HEK293 (cell line): ENCODE measurements around the gene OR51V1.

ENCODE experiments used
- CTCF ChIA-PET: fragments of 350-600 bp; formaldehyde crosslinking; extraction: SDS; loops from one replicate; lab custom pipeline; 2021; ENCODE audit warnings: antibody characterized with exemption; lab: Yijun Ruan, JAX
- POLR2A ChIA-PET: fragments of 300-600 bp; formaldehyde crosslinking; extraction: SDS; loops from one replicate; lab custom pipeline; 2020; ENCODE audit warnings: antibody characterized with exemption, inconsistent platforms; lab: Yijun Ruan, JAX
- H3K27ac ChIP-seq: fragments of 200-500 bp; sonication (Bioruptor generic); 2 replicates; pipeline ENCODE4 v1.5.1; 2014; ENCODE audit warnings: low read depth, low read length, control low read depth, inconsistent platforms; ENCODE audit errors: extremely low read depth
- H3K36me3 ChIP-seq, 2 experiments: fragments of 200-500 bp in 1 of 2; sonication (Bioruptor generic) in 1 of 2; 1 replicate in 1 of 2; 2 replicates in 1 of 2; pipeline ENCODE4 v1.5.1; 2014 to 2017; ENCODE audit warnings: inconsistent platforms in 2 of 2, low read length in 2 of 2; ENCODE audit not compliant: control insufficient read depth in 2 of 2, insufficient read depth in 1 of 2
- H3K4me1 ChIP-seq: fragments of 200-500 bp; sonication (Bioruptor generic); 2 replicates; pipeline ENCODE4 v1.5.1; 2014; ENCODE audit warnings: mild to moderate bottlenecking, low read length, inconsistent platforms; ENCODE audit not compliant: control insufficient read depth, insufficient read depth
- H3K4me3 ChIP-seq: 2 replicates; pipeline ENCODE4 v1.5.1; 2011; ENCODE audit warnings: low read depth, mild to moderate bottlenecking, control low read depth, low read length, moderate library complexity
- H3K9me3 ChIP-seq: fragments of 200-500 bp; sonication (Bioruptor generic); 2 replicates; pipeline ENCODE4 v1.5.1; 2014; ENCODE audit warnings: low read depth, low read length, inconsistent platforms; ENCODE audit not compliant: control insufficient read depth, insufficient read depth
- GFI1B ChIP-seq: fragments of 450-650 bp; formaldehyde crosslinking; IDR thresholded peaks from 2 replicates; pipeline ENCODE4 v1.5.1; 2016; ENCODE audit warnings: missing biosample characterization, missing genetic modification characterization
- MYNN ChIP-seq: fragments of 450-650 bp; formaldehyde crosslinking; IDR thresholded peaks from 2 replicates; pipeline ENCODE4 v1.5.1; 2016; ENCODE audit warnings: missing biosample characterization, missing genetic modification characterization, borderline replicate concordance
- PRDM1 ChIP-seq: fragments of 450-650 bp; formaldehyde crosslinking; IDR thresholded peaks from 2 replicates; pipeline ENCODE4; 2016; ENCODE audit warnings: missing biosample characterization, missing genetic modification characterization
- SP7 ChIP-seq: fragments of 450-650 bp; formaldehyde crosslinking; IDR thresholded peaks from 2 replicates; pipeline ENCODE4 v1.5.1; 2016; ENCODE audit warnings: missing biosample characterization, missing genetic modification characterization
- YY2 ChIP-seq: fragments of 450-650 bp; formaldehyde crosslinking; IDR thresholded peaks from 2 replicates; pipeline ENCODE4 v1.5.1; 2016; ENCODE audit warnings: missing biosample characterization, missing genetic modification characterization
- ZBTB20 ChIP-seq: fragments of 450-650 bp; formaldehyde crosslinking; IDR thresholded peaks from 2 replicates; pipeline ENCODE4 v1.5.1; 2016; ENCODE audit warnings: missing biosample characterization, missing genetic modification characterization
- ZFHX2 ChIP-seq: fragments of 450-650 bp; formaldehyde crosslinking; conservative IDR thresholded peaks from 2 replicates; pipeline ENCODE4 v1.5.1; 2016; ENCODE audit warnings: missing biosample characterization, missing genetic modification characterization
- ZNF10 ChIP-seq: fragments of 450-650 bp; formaldehyde crosslinking; IDR thresholded peaks from 2 replicates; pipeline ENCODE4 v1.5.1; 2017; ENCODE audit warnings: missing biosample characterization, missing genetic modification characterization
- ZNF121 ChIP-seq: fragments of 450-650 bp; formaldehyde crosslinking; IDR thresholded peaks from 2 replicates; pipeline ENCODE4 v1.5.1; 2016; ENCODE audit warnings: missing biosample characterization, missing genetic modification characterization
- ZNF132 ChIP-seq: fragments of 450-650 bp; formaldehyde crosslinking; IDR thresholded peaks from 2 replicates; pipeline ENCODE4 v1.5.1; 2017; ENCODE audit warnings: missing biosample characterization, missing genetic modification characterization, borderline replicate concordance
- ZNF140 ChIP-seq: fragments of 450-650 bp; formaldehyde crosslinking; IDR thresholded peaks from 2 replicates; pipeline ENCODE4 v1.5.1; 2016; ENCODE audit warnings: missing biosample characterization, missing genetic modification characterization
- ZNF266 ChIP-seq: fragments of 450-650 bp; formaldehyde crosslinking; IDR thresholded peaks from 2 replicates; pipeline ENCODE4 v1.5.1; 2016; ENCODE audit warnings: missing biosample characterization, missing genetic modification characterization, low read depth
- ZNF324 ChIP-seq: fragments of 450-650 bp; formaldehyde crosslinking; IDR thresholded peaks from 2 replicates; pipeline ENCODE4 v1.5.1; 2016; ENCODE audit warnings: missing biosample characterization, missing genetic modification characterization
- ZNF341 ChIP-seq: fragments of 450-650 bp; formaldehyde crosslinking; IDR thresholded peaks from 2 replicates; pipeline ENCODE4; 2016; ENCODE audit warnings: low read depth, missing biosample characterization, missing genetic modification characterization
- ZNF350 ChIP-seq: fragments of 450-650 bp; formaldehyde crosslinking; IDR thresholded peaks from 2 replicates; pipeline ENCODE4 v1.5.0; 2017; ENCODE audit warnings: missing biosample characterization, mild to moderate bottlenecking, missing genetic modification characterization
- ZNF354C ChIP-seq: fragments of 450-650 bp; formaldehyde crosslinking; IDR thresholded peaks from 2 replicates; pipeline ENCODE4 v1.5.1; 2016; ENCODE audit warnings: missing biosample characterization, missing genetic modification characterization, low read depth, borderline replicate concordance
- ZNF394 ChIP-seq: fragments of 450-650 bp; formaldehyde crosslinking; IDR thresholded peaks from 2 replicates; pipeline ENCODE4 v1.5.1; 2016; ENCODE audit warnings: missing biosample characterization, missing genetic modification characterization, mild to moderate bottlenecking, moderate library complexity, borderline replicate concordance
- ZNF416 ChIP-seq: fragments of 450-650 bp; formaldehyde crosslinking; IDR thresholded peaks from 2 replicates; pipeline ENCODE4 v1.5.1; 2016; ENCODE audit warnings: missing biosample characterization, missing genetic modification characterization
- ZNF544 ChIP-seq: fragments of 450-650 bp; formaldehyde crosslinking; IDR thresholded peaks from 2 replicates; pipeline ENCODE4 v1.5.0; 2017; ENCODE audit warnings: missing biosample characterization, missing genetic modification characterization
- ZNF558 ChIP-seq: fragments of 450-650 bp; formaldehyde crosslinking; IDR thresholded peaks from 2 replicates; pipeline ENCODE4 v1.5.1; 2016; ENCODE audit warnings: missing biosample characterization, missing genetic modification characterization
- ZNF677 ChIP-seq: fragments of 450-650 bp; IDR thresholded peaks from 2 replicates; pipeline ENCODE4 v1.5.0; 2018; ENCODE audit warnings: missing biosample characterization, mild to moderate bottlenecking, missing genetic modification characterization, moderate library complexity
- TF ChIP-seq, protein P1 (sequence below): fragments of 450-650 bp; formaldehyde crosslinking; IDR thresholded peaks from 2 replicates; pipeline ENCODE4 v1.5.1; 2016; ENCODE audit warnings: missing biosample characterization, missing genetic modification characterization
- TF ChIP-seq, protein P2 (sequence below): fragments of 450-650 bp; formaldehyde crosslinking; IDR thresholded peaks from 2 replicates; pipeline ENCODE4 v1.5.1; 2016; ENCODE audit warnings: missing biosample characterization, missing genetic modification characterization
- TF ChIP-seq, protein P3 (sequence below): fragments of 450-650 bp; formaldehyde crosslinking; IDR thresholded peaks from 2 replicates; pipeline ENCODE4 v1.5.1; 2016; ENCODE audit warnings: missing biosample characterization, missing genetic modification characterization
- TF ChIP-seq, protein P4 (sequence below): fragments of 450-650 bp; formaldehyde crosslinking; optimal IDR thresholded peaks from 2 replicates; pipeline ENCODE3; 2016; ENCODE audit warnings: missing biosample characterization, mild to moderate bottlenecking, missing genetic modification characterization
- TF ChIP-seq, protein P5 (sequence below): fragments of 450-650 bp; formaldehyde crosslinking; IDR thresholded peaks from 2 replicates; pipeline ENCODE4 v1.5.1; 2016; ENCODE audit warnings: missing biosample characterization, missing genetic modification characterization
- TF ChIP-seq, protein P6 (sequence below): fragments of 450-650 bp; formaldehyde crosslinking; IDR thresholded peaks from 2 replicates; pipeline ENCODE4 v1.5.1; 2017; ENCODE audit warnings: missing biosample characterization, mild to moderate bottlenecking, missing genetic modification characterization, moderate library complexity

Gene OR51V1

DNA sequence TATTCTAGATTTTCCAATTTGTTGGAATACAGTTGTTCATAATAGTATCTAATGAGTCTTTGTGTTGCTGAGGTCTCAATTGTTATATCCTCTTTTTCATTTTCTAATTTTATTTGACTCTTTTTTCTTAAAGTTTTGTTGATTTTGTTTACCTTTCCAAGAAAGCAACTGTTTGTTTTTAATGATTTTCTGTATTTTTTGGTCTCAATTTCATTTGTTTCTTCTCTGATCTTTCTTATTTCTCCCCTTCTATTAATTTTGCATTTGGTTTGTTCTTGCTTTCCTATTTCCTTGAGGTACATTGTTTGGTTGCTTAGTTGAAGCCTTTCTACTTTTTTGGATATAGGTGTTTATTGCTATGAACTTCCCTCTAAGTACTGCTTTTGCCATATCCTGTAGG, 40.7 kb downstream of the OR51V1 start:
- Histone ChIP-seq H3K36me3 (no peaks in the 10 kb centered on the region), H3K9me3 (no peaks in the 10 kb centered on the region), H3K27ac (no peak overlapping the region), H3K4me3 (no peak overlapping the region), H3K4me1 (no peaks in the 10 kb centered on the region)
- ChIA-PET CTCF (no interaction called here), POLR2A (no interaction called here)
- TF ChIP-seq SP7: no peak
- no peak for TF ChIP-seq ZFHX2 (tag by site-specific recombination)
- TF ChIP-seq, protein P1, sequence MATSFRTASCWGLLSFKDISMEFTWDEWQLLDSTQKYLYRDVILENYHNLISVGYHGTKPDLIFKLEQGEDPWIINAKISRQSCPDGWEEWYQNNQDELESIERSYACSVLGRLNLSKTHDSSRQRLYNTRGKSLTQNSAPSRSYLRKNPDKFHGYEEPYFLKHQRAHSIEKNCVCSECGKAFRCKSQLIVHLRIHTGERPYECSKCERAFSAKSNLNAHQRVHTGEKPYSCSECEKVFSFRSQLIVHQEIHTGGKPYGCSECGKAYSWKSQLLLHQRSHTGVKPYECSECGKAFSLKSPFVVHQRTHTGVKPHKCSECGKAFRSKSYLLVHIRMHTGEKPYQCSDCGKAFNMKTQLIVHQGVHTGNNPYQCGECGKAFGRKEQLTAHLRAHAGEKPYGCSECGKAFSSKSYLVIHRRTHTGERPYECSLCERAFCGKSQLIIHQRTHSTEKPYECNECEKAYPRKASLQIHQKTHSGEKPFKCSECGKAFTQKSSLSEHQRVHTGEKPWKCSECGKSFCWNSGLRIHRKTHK (tag by site-specific recombination): no peak
- TF ChIP-seq YY2: no peak
- no peak for TF ChIP-seq ZNF121
- TF ChIP-seq ZNF394: no peak
- no peak for TF ChIP-seq PRDM1 (tag by site-specific recombination)
- TF ChIP-seq, protein P2, sequence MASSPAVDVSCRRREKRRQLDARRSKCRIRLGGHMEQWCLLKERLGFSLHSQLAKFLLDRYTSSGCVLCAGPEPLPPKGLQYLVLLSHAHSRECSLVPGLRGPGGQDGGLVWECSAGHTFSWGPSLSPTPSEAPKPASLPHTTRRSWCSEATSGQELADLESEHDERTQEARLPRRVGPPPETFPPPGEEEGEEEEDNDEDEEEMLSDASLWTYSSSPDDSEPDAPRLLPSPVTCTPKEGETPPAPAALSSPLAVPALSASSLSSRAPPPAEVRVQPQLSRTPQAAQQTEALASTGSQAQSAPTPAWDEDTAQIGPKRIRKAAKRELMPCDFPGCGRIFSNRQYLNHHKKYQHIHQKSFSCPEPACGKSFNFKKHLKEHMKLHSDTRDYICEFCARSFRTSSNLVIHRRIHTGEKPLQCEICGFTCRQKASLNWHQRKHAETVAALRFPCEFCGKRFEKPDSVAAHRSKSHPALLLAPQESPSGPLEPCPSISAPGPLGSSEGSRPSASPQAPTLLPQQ (tag by site-specific recombination): no peak
- no peak for TF ChIP-seq ZNF558 (tag by site-specific recombination)
- TF ChIP-seq, protein P3, sequence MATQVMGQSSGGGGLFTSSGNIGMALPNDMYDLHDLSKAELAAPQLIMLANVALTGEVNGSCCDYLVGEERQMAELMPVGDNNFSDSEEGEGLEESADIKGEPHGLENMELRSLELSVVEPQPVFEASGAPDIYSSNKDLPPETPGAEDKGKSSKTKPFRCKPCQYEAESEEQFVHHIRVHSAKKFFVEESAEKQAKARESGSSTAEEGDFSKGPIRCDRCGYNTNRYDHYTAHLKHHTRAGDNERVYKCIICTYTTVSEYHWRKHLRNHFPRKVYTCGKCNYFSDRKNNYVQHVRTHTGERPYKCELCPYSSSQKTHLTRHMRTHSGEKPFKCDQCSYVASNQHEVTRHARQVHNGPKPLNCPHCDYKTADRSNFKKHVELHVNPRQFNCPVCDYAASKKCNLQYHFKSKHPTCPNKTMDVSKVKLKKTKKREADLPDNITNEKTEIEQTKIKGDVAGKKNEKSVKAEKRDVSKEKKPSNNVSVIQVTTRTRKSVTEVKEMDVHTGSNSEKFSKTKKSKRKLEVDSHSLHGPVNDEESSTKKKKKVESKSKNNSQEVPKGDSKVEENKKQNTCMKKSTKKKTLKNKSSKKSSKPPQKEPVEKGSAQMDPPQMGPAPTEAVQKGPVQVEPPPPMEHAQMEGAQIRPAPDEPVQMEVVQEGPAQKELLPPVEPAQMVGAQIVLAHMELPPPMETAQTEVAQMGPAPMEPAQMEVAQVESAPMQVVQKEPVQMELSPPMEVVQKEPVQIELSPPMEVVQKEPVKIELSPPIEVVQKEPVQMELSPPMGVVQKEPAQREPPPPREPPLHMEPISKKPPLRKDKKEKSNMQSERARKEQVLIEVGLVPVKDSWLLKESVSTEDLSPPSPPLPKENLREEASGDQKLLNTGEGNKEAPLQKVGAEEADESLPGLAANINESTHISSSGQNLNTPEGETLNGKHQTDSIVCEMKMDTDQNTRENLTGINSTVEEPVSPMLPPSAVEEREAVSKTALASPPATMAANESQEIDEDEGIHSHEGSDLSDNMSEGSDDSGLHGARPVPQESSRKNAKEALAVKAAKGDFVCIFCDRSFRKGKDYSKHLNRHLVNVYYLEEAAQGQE (tag by site-specific recombination): no peak
- no peak for TF ChIP-seq ZNF10 (tag by site-specific recombination)
- TF ChIP-seq, protein P4, sequence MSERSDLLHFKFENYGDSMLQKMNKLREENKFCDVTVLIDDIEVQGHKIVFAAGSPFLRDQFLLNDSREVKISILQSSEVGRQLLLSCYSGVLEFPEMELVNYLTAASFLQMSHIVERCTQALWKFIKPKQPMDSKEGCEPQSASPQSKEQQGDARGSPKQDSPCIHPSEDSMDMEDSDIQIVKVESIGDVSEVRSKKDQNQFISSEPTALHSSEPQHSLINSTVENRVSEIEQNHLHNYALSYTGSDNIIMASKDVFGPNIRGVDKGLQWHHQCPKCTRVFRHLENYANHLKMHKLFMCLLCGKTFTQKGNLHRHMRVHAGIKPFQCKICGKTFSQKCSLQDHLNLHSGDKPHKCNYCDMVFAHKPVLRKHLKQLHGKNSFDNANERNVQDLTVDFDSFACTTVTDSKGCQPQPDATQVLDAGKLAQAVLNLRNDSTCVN (tag by site-specific recombination): no peak
- TF ChIP-seq ZNF350 (tag by site-specific recombination): no peak
- no peak for TF ChIP-seq ZNF324 (tag by site-specific recombination)
- TF ChIP-seq, protein P5, sequence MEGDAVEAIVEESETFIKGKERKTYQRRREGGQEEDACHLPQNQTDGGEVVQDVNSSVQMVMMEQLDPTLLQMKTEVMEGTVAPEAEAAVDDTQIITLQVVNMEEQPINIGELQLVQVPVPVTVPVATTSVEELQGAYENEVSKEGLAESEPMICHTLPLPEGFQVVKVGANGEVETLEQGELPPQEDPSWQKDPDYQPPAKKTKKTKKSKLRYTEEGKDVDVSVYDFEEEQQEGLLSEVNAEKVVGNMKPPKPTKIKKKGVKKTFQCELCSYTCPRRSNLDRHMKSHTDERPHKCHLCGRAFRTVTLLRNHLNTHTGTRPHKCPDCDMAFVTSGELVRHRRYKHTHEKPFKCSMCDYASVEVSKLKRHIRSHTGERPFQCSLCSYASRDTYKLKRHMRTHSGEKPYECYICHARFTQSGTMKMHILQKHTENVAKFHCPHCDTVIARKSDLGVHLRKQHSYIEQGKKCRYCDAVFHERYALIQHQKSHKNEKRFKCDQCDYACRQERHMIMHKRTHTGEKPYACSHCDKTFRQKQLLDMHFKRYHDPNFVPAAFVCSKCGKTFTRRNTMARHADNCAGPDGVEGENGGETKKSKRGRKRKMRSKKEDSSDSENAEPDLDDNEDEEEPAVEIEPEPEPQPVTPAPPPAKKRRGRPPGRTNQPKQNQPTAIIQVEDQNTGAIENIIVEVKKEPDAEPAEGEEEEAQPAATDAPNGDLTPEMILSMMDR (tag by site-specific recombination): no peak
- TF ChIP-seq ZNF354C (tag by site-specific recombination): no peak

DNA sequence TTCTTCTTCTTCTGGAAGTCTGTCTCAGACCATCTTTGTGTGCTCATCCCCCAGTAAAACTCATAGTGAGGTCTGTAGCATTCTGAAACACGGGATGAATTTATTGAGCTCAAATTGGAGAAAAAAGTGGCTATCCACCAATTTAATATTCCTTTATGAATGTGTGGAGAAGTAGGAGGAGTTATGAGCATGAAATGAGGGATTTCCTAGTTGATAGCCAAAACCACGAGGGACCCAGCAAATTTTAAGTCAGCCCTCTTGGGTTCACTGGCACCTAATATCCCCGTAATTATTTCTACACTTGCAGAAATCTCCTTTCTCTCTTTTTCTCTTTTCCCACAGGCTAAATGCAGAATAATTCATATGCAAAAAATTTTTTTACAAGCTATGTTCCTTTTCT, 45.8 kb downstream of the OR51V1 start, which contains the start of gene OR52A1:
Gene OR52A1 (minus strand): TSS at position 101 of the 400 bp plus-strand sequence. CDS start 2,388 bp downstream, outside the sequence.
- Histone ChIP-seq H3K27ac (no peak within 1 kb of the TSS), H3K4me3 (no peak within 1 kb of the TSS), H3K9me3 (no peaks in the 10 kb centered on the region), H3K4me1 (no peaks in the 10 kb centered on the region), H3K36me3 (no peaks in the 10 kb centered on the region)
- CTCF ChIA-PET: no interaction called here
- POLR2A ChIA-PET: no interaction called here
- no peak for TF ChIP-seq ZNF266 (tag by site-specific recombination)
- no peak for TF ChIP-seq ZNF677
- TF ChIP-seq ZNF341 (tag by site-specific recombination): no peak
- TF ChIP-seq GFI1B (tag by site-specific recombination): no peak
- no peak for TF ChIP-seq ZNF544 (tag by site-specific recombination)
- TF ChIP-seq ZNF416 (tag by site-specific recombination): no peak
- TF ChIP-seq MYNN (tag by site-specific recombination): no peak
- TF ChIP-seq, protein P6, sequence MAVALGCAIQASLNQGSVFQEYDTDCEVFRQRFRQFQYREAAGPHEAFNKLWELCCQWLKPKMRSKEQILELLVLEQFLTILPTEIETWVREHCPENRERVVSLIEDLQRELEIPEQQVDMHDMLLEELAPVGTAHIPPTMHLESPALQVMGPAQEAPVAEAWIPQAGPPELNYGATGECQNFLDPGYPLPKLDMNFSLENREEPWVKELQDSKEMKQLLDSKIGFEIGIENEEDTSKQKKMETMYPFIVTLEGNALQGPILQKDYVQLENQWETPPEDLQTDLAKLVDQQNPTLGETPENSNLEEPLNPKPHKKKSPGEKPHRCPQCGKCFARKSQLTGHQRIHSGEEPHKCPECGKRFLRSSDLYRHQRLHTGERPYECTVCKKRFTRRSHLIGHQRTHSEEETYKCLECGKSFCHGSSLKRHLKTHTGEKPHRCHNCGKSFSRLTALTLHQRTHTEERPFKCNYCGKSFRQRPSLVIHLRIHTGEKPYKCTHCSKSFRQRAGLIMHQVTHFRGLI (tag by site-specific recombination): no peak
- TF ChIP-seq ZBTB20 (tag by site-specific recombination): no peak
- no peak for TF ChIP-seq ZNF132 (tag by site-specific recombination)
- TF ChIP-seq ZNF140 (tag by site-specific recombination): no peak
